ENCODE data around the gene CHST9. TPM values are rescaled to one million over a fixed set of nuclear protein-coding genes. Genes with fewer than 3 reads are reported as not detected.

The CHST9 gene
- total and polyA plus RNA-seq, 2 of the 13 experiments (the other 11 are each of a cell fraction or from before 2014, with no cell fraction given) = 3.2 to 9.6 TPM

DNA sequence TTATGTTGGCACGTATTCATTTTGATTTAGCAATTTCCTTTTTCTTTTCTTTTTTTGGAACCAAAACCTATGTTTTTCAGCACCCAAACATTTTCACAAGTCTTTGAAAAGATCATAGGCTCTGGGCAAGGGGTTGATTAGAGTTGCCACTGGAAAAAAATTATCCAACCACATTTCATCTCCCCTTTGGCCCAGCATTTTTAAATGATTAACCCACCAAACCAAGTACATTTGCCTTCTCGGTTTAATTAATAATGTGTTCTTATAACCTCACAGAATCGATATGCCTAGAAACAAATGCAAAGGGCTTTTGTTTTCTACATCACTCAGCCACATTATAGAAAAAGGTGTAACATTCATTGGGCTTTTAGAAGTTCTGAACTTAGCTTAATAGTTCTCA, 66.1 kb downstream of the CHST9 start:
- no peak for FAIRE-seq
- in situ Hi-C loops (cut with HindIII; ENCODE audit: extremely low pct_ligation_motif_present, low pct_unique_long_range_greater_than_20kb) = no loop called here
- H4K20me1 ChIP-seq (ENCODE audit: insufficient read depth, low read length) = no peaks in the 10 kb centered on the region
- POLR2A ChIA-PET = no interaction called here
- 79% methylated on average over 3 of the region's 3 CpGs for WGBS (ENCODE audit: low lambda C conversion rate)
- no peak for ATAC-seq
- H3K4me3 ChIP-seq (replicated peaks in 1 of 3; ENCODE audit: insufficient read depth in 1 of 3, low read depth in 2 of 3, low read length in 3 of 3) = no peak overlapping the region
- no peaks in the 10 kb centered on the region for H3K79me2 ChIP-seq (ENCODE audit: insufficient read depth, low read length)
- H3K9ac ChIP-seq (ENCODE audit: insufficient read depth, low read depth, low read length) = no peak overlapping the region
- no peaks in the 10 kb centered on the region; a peak in 1 of 5 replicates for H3K36me3 ChIP-seq (replicated peaks in 1 of 2; ENCODE audit: control insufficient read depth in 1 of 2, insufficient read depth in 2 of 2, low read length in 2 of 2)
- no peak for TF ChIP-seq ZNF225 (CRISPR knock-in tag; IDR thresholded peaks at IDR 0.05)
- TF ChIP-seq, protein P1, sequence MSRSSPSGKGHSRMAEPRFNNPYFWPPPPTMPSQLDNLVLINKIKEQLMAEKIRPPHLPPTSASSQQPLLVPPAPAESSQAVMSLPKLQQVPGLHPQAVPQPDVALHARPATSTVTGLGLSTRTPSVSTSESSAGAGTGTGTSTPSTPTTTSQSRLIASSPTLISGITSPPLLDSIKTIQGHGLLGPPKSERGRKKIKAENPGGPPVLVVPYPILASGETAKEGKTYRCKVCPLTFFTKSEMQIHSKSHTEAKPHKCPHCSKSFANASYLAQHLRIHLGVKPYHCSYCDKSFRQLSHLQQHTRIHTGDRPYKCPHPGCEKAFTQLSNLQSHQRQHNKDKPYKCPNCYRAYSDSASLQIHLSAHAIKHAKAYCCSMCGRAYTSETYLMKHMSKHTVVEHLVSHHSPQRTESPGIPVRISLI (CRISPR knock-in tag; IDR thresholded peaks at IDR 0.05; ENCODE audit: borderline replicate concordance) = no peak
- no peak for TF ChIP-seq TEAD3 (CRISPR knock-in tag; optimal IDR thresholded peaks at IDR 0.05; ENCODE audit: borderline replicate concordance)
- no peak for TF ChIP-seq ETV5 (CRISPR knock-in tag; IDR thresholded peaks at IDR 0.05; ENCODE audit: borderline replicate concordance)
- TF ChIP-seq KLF6 (CRISPR knock-in tag; IDR thresholded peaks at IDR 0.05) = no peak
- TF ChIP-seq ZNF557 (CRISPR knock-in tag; IDR thresholded peaks at IDR 0.05) = no peak
- no peak for TF ChIP-seq ZSCAN12 (CRISPR knock-in tag; IDR thresholded peaks at IDR 0.05)
- no peak for TF ChIP-seq CHCHD3 (CRISPR knock-in tag; IDR thresholded peaks at IDR 0.05)
- H3K9me3 ChIP-seq (ENCODE audit: low read length) = no peaks in the 10 kb centered on the region; the same call in 1 of the 2 replicates
- no peaks in the 10 kb centered on the region for H3K27me3 ChIP-seq (ENCODE audit: control insufficient read depth in 1 of 2, insufficient read depth in 2 of 2, low read length in 2 of 2)
- no peak for DNase-seq (ENCODE audit: low spot score)
- CTCF ChIA-PET (ENCODE audit: low intra/inter-chr PET ratio, low total read pairs) = no interaction called here
- no peak overlapping the region for H3K4me2 ChIP-seq (ENCODE audit: low read depth, low read length)
- no peak overlapping the region for H3K27ac ChIP-seq (ENCODE audit: extremely low read length, insufficient read depth, low read length)
- H3K4me1 ChIP-seq (ENCODE audit: insufficient read depth, low read length) = no peaks in the 10 kb centered on the region
- intact Hi-C loops (cut with micrococcal nuclease; ENCODE audit: unreplicated experiment) = no loop called here
- no TSS peak for BruUV-seq (replicated peaks)
- no peak overlapping the region for H2AFZ ChIP-seq (ENCODE audit: low read length)

DNA sequence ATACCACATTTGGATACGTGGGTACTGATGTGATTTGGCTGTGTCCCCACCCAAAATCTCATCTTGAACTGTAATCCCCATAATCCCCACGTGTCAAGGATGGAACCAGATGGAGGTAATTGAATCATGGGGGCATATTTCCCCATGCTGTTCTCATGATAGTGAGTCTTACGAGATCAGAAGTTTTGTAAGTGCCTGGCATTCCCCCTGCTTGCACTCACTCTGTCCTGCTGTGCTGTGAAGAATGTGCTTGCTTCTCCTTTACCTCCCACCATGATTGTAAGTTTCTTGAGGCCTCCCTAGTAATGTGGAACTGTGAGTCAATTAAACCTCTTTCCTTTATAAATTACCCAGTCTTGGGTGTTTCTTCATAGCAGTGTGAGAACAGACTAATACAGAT, 70.3 kb downstream of the CHST9 start:
- Histone ChIP-seq H3K4me1 (ENCODE audit: insufficient read depth, low read length) (no peaks in the 10 kb centered on the region), H4K20me1 (ENCODE audit: insufficient read depth, low read length) (no peaks in the 10 kb centered on the region), H3K4me2 (ENCODE audit: low read depth, low read length) (no peak overlapping the region), H3K9me3 (ENCODE audit: low read length) (peaks cover 7% of the 10 kb centered on the region; the same call in 1 of the 2 replicates), H3K27me3 (ENCODE audit: control insufficient read depth in 1 of 2, insufficient read depth in 2 of 2, low read length in 2 of 2) (no peaks in the 10 kb centered on the region), H3K79me2 (ENCODE audit: insufficient read depth, low read length) (no peaks in the 10 kb centered on the region), H3K9ac (ENCODE audit: insufficient read depth, low read depth, low read length) (no peak overlapping the region), H3K36me3 (replicated peaks in 1 of 2; ENCODE audit: control insufficient read depth in 1 of 2, insufficient read depth in 2 of 2, low read length in 2 of 2) (no peaks in the 10 kb centered on the region; a peak in 1 of 5 replicates), H3K4me3 (replicated peaks in 1 of 3; ENCODE audit: insufficient read depth in 1 of 3, low read depth in 2 of 3, low read length in 3 of 3) (no peak overlapping the region), H2AFZ (ENCODE audit: low read length) (no peak overlapping the region), H3K27ac (ENCODE audit: extremely low read length, insufficient read depth, low read length) (no peak overlapping the region)
- POLR2A ChIA-PET = no interaction called here
- in situ Hi-C loops (cut with HindIII; ENCODE audit: extremely low pct_ligation_motif_present, low pct_unique_long_range_greater_than_20kb) = no loop called here
- no TSS peak for BruUV-seq (replicated peaks)
- WGBS (ENCODE audit: low lambda C conversion rate) = 86% methylated on average over 3 of the region's 3 CpGs
- no peak for DNase-seq (ENCODE audit: low spot score)
- no peak for FAIRE-seq
- CTCF ChIA-PET (ENCODE audit: low intra/inter-chr PET ratio, low total read pairs) = no interaction called here
- intact Hi-C loops (cut with micrococcal nuclease; ENCODE audit: unreplicated experiment) = loop anchor here (5.0 kb wide), 1 partner anchor 328 kb away; no protein-coding TSS in a partner anchor
- ATAC-seq = no peak
- TF ChIP-seq MTF1 (CRISPR knock-in tag; IDR thresholded peaks at IDR 0.05) = no peak
- TF ChIP-seq SMYD3 (CRISPR knock-in tag; IDR thresholded peaks at IDR 0.05) = no peak
- no peak for TF ChIP-seq CBX1 (IDR thresholded peaks at IDR 0.05; ENCODE audit: low read depth)
- TF ChIP-seq, protein P2, sequence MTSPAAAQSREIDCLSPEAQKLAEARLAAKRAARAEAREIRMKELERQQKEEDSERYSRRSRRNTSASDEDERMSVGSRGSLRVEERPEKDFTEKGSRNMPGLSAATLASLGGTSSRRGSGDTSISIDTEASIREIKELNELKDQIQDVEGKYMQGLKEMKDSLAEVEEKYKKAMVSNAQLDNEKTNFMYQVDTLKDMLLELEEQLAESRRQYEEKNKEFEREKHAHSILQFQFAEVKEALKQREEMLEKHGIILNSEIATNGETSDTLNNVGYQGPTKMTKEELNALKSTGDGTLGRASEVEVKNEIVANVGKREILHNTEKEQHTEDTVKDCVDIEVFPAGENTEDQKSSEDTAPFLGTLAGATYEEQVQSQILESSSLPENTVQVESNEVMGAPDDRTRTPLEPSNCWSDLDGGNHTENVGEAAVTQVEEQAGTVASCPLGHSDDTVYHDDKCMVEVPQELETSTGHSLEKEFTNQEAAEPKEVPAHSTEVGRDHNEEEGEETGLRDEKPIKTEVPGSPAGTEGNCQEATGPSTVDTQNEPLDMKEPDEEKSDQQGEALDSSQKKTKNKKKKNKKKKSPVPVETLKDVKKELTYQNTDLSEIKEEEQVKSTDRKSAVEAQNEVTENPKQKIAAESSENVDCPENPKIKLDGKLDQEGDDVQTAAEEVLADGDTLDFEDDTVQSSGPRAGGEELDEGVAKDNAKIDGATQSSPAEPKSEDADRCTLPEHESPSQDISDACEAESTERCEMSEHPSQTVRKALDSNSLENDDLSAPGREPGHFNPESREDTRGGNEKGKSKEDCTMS (CRISPR knock-in tag; conservative IDR thresholded peaks at IDR 0.05) = no peak
- TF ChIP-seq SNAI1 (CRISPR knock-in tag; IDR thresholded peaks at IDR 0.05; ENCODE audit: borderline replicate concordance) = no peak
- TF ChIP-seq, protein P3, sequence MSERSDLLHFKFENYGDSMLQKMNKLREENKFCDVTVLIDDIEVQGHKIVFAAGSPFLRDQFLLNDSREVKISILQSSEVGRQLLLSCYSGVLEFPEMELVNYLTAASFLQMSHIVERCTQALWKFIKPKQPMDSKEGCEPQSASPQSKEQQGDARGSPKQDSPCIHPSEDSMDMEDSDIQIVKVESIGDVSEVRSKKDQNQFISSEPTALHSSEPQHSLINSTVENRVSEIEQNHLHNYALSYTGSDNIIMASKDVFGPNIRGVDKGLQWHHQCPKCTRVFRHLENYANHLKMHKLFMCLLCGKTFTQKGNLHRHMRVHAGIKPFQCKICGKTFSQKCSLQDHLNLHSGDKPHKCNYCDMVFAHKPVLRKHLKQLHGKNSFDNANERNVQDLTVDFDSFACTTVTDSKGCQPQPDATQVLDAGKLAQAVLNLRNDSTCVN (CRISPR knock-in tag; IDR thresholded peaks at IDR 0.05; ENCODE audit: borderline replicate concordance) = no peak
- TF ChIP-seq BRD4 (CRISPR knock-in tag; IDR thresholded peaks at IDR 0.05) = no peak
- TF ChIP-seq AGO1 (IDR thresholded peaks at IDR 0.05; ENCODE audit: low read depth, low read length, poor library complexity, severe bottlenecking) = no peak
